WI38 (cell line): ENCODE measurements around the gene EVX1.

ENCODE experiments used
- H3K4me3 ChIP-seq: 2 replicates; pipeline ENCODE4 v1.5.1; 2011; ENCODE audit warnings: low read depth, mild to moderate bottlenecking, control low read depth, low read length
- TF ChIP-seq, protein P1 (sequence below): IDR thresholded peaks from 2 replicates; pipeline ENCODE4 v1.5.1; 2012; ENCODE audit warnings: low read depth, mild to moderate bottlenecking, control low read depth, low read length

EVX1 gene

DNA sequence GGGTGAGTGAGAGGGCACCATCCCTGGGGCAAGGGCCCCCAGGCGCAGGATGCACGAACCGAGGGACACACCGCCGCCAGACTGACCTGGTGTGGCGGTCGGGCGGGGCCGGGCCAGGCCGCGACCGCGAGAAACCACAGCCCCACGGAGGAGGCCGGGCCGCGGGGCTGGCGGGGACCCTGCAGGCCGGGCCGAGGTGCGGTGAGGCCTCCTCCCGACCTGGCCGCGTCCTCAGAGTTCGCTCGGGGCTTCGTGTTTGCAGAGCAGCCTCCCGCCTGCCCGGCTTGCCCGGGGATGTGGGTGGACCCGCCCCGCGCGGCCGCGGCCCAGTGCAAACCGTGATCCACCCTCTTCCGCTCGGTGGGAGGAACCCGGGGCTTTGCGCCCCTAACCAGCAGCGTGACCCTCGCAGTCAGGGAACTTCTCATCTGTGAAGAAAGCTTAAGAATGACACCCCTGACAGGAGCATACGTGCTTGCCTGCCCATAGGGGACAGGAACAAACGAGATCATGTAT lies 22.1 kb upstream of the EVX1 start:
- H3K4me3 ChIP-seq: no peak overlapping the region

GRCh38 chr7:27221201-27221797 lies 21.3 kb upstream of the EVX1 start:
- TF ChIP-seq, protein P1, sequence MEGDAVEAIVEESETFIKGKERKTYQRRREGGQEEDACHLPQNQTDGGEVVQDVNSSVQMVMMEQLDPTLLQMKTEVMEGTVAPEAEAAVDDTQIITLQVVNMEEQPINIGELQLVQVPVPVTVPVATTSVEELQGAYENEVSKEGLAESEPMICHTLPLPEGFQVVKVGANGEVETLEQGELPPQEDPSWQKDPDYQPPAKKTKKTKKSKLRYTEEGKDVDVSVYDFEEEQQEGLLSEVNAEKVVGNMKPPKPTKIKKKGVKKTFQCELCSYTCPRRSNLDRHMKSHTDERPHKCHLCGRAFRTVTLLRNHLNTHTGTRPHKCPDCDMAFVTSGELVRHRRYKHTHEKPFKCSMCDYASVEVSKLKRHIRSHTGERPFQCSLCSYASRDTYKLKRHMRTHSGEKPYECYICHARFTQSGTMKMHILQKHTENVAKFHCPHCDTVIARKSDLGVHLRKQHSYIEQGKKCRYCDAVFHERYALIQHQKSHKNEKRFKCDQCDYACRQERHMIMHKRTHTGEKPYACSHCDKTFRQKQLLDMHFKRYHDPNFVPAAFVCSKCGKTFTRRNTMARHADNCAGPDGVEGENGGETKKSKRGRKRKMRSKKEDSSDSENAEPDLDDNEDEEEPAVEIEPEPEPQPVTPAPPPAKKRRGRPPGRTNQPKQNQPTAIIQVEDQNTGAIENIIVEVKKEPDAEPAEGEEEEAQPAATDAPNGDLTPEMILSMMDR: no peak

More for the DNA sequence above, 22.1 kb upstream of the EVX1 start:
- TF ChIP-seq, protein P1: no peak

DNA sequence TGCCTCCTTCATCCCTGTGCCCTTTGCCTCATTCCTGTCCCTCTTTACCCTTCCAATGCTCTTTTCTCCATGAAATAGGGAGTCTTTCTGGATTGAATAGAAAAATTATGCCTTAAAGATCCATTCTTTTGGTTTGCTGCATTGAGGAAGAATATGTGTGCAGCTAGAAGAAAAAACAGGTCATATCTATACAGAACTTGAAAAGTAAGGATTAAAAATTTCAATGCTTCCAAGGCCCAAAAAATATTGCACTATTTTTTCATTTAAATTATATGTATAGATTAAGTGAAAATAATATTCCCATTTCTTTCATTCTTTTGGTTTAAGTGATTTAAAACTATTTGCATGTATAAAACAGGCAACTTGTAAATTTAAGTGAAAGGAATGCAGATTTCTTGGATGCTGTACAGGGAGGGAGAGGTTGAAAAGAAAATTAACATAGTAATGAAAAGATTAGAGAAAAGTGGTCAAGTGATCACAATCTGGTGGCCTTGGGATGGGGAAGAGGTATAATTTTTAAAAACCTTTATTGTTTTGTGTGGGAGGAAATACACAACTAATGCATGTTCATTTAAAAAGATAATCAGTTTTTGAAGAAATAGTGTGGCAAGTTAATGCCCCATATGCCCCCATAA lies 18.5 kb upstream of the EVX1 start:
- TF ChIP-seq, protein P1: no peak
- H3K4me3 ChIP-seq: no peak overlapping the region

More at GRCh38 chr7:27221201-27221797, 21.3 kb upstream of the EVX1 start:
- no peak overlapping the region for H3K4me3 ChIP-seq

DNA sequence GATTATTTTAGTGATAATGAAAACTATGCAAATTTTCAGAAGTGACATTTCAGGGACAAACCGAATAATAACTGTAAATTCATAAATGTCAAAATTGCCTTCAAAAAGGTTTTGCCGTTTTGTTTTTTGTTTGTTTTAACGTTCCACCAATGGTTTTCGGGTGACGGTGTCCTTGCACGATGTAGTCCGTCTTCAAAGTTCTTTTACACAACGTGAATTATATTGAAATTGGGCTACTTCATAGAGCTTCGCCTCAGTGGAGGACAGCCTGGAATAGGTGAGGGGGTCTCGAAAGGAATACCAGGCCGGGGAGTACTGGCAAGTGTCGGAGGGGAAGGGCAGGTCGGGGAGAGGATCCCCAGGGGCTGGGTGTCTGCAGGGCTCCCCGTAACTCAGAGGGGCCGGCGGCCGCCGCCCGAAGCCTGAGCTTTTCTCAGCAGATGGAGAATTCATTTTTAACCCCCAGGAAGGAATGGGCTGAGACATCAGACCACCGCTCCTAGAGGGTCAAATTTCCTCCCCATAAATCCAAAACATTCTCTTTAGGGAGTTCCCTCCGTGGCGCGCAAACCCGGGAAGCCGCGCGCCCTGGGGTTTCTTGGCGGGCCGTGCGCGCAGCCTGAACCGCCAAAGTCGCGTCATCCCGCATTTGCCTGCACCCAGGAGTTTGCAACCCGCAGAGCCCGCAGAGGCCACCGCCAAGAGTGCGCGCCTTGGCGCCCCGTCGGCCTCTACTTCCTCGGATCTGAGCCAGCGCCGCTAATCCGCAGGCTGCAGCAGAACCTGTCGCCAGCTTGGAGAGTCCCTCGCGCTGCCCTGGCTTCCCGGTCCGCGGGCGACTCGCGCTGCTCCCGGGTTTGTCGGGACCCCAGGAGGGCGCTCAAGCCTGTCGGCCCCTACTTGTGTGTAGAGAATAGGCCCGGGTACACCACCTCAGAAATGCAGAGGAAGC lies 17.3 kb upstream of the EVX1 start:
- no peak overlapping the region for H3K4me3 ChIP-seq
- TF ChIP-seq, protein P1: no peak

DNA sequence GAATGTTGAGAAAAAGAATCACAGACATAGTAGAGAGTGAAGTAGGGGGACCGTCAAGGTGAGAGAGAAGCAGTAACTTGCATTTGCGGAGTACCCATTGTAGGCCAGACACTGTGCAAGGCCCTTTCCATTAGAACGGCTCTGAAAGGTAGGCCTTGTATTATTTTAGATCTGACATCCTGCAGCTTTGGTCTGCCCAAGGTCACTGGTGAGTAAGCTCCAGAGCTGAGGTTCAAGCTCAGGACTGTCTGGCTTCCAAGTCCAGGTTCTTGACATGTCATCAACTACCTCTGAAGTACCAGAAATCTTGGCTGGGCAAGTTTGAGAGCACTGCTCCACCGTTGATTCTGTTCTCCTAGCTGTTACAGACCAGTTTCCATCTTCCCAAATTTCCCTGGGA lies 13.2 kb upstream of the EVX1 start:
- no peak overlapping the region for H3K4me3 ChIP-seq
- TF ChIP-seq, protein P1: no peak

DNA sequence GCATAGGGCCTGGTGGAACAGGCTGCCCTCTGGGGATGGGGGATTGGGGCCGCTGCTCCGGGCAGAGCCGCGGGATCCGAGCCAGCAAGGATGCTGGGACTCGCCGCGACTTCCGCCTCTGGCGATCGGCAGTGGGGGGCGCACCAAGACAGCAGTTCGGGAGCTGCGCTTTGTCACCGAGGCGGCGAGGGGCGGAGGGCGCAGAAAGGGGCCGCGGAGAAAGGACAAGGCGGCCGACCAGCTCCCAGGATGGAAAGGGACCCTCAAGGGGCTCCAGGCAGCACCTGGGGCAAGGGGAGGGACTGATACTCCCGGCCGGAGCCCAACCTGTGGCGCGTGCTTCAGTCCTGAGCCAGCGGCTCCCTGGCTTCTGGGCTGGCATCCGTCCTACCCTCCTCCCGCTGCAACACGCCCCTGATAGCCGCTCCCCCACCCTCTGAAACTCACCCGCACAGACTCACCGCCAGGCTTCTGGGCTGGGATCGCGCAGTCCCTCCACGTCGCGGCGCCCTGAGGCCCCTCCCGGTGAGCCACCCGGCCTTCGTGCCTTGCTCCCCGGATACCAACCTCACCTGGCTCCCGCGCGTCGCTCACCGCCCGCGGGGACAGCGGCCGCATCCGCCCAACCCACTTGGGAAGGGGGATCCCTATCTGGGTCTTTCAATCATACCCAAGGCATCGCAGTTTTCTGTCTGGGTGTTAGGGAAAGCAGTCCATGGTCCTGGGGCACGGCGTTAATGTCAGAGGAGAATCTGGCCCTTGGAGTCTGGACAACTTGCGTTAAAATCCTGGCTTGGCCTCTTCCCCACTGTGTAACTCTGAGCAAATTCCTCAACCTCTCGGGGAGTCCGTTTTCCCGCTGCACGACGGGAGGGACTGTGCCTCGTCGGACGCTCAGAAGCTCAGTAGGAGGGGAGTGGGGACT lies 7.0 kb upstream of the EVX1 start:
- peak overlapping the region; percentile 29; the same call in 1 of the 2 replicates for H3K4me3 ChIP-seq
- TF ChIP-seq, protein P1: no peak
